CD14-positive monocyte (primary cell): ENCODE measurements around the gene MAPK7. TPM values are rescaled to one million over a fixed set of nuclear protein-coding genes. Genes with fewer than 3 reads are reported as not detected.

Experiments
- DNase-seq, 3 donors: peaks; one replicate each; pipeline ENCODE4 v3.0.0-alpha.2; 2011 to 2022
- H2AFZ ChIP-seq: 2 replicates; pipeline ENCODE4 v1.6.0; 2012; ENCODE audit warnings: mild to moderate bottlenecking, low read depth, low read length, inconsistent platforms; ENCODE audit not compliant: insufficient read depth, poor library complexity, severe bottlenecking
- H3K27ac ChIP-seq, 2 donors: 1 replicate in 1 of 2; 2 replicates in 1 of 2; pipeline ENCODE4 v1.5.1; 2012 to 2013; ENCODE audit warnings: low read length in 2 of 2, control low read depth in 1 of 2, inconsistent platforms in 1 of 2, low read depth in 1 of 2, mild to moderate bottlenecking in 1 of 2
- H3K27me3 ChIP-seq, 2 donors: one replicate each; pipeline versions ENCODE4 v1.6.0 to v1.6.1; 2011 to 2013; ENCODE audit warnings: low read length in 2 of 2; ENCODE audit not compliant: control insufficient read depth in 2 of 2, insufficient read depth in 2 of 2
- H3K36me3 ChIP-seq, 2 donors: replicated peaks in 1 of 2; 1 replicate in 1 of 2; 2 replicates in 1 of 2; pipeline versions ENCODE4 v1.5.1 to v1.6.1; 2012 to 2013; ENCODE audit warnings: low read length in 2 of 2, control low read depth in 1 of 2, inconsistent platforms in 1 of 2, mild to moderate bottlenecking in 1 of 2; ENCODE audit not compliant: insufficient read depth in 2 of 2, control insufficient read depth in 1 of 2
- H3K4me1 ChIP-seq, 2 donors: 1 replicate in 1 of 2; 2 replicates in 1 of 2; pipeline versions ENCODE4 v1.5.1 to v1.6.1; 2012 to 2013; ENCODE audit warnings: low read length in 2 of 2, control low read depth in 1 of 2, inconsistent platforms in 1 of 2, mild to moderate bottlenecking in 1 of 2, moderate library complexity in 1 of 2; ENCODE audit not compliant: insufficient read depth in 2 of 2, control insufficient read depth in 1 of 2
- H3K4me2 ChIP-seq: replicated peaks from 2 replicates; pipeline ENCODE3; 2012; ENCODE audit warnings: low read length, moderate library complexity, mild to moderate bottlenecking; ENCODE audit not compliant: poor library complexity, severe bottlenecking; ENCODE audit errors: extremely low read depth
- H3K4me3 ChIP-seq, 3 experiments: fragments of 200-600 bp in 1 of 3; sonication (generic) in 1 of 3; replicated peaks in 1 of 3; 1 replicate in 2 of 3; 2 replicates in 1 of 3; pipeline ENCODE4 v1.5.1; 2011 to 2013; ENCODE audit warnings: low read length in 3 of 3, mild to moderate bottlenecking in 3 of 3, control low read depth in 2 of 3, low read depth in 2 of 3, inconsistent platforms in 1 of 3, moderate library complexity in 1 of 3
- H3K79me2 ChIP-seq: 2 replicates; pipeline ENCODE4 v1.6.0; 2012; ENCODE audit warnings: mild to moderate bottlenecking, control low read depth, inconsistent platforms, low read length, moderate library complexity; ENCODE audit not compliant: insufficient read depth
- H3K9ac ChIP-seq: 2 replicates; pipeline ENCODE4 v1.6.0; 2017; ENCODE audit warnings: low read length, mild to moderate bottlenecking; ENCODE audit not compliant: insufficient read depth, poor library complexity, severe bottlenecking
- H3K9me3 ChIP-seq, 2 donors: replicated peaks in 1 of 2; 1 replicate in 1 of 2; 2 replicates in 1 of 2; pipeline versions ENCODE4 v1.5.1 to v1.6.1; 2012 to 2013; ENCODE audit warnings: low read length in 2 of 2, control low read depth in 1 of 2; ENCODE audit not compliant: control insufficient read depth in 1 of 2, insufficient read depth in 1 of 2
- H4K20me1 ChIP-seq: 2 replicates; pipeline ENCODE4 v1.6.0; 2012; ENCODE audit warnings: mild to moderate bottlenecking, low read length, control low read depth, moderate library complexity; ENCODE audit not compliant: insufficient read depth
- H3K27ac Mint-ChIP-seq, 7 donors: one replicate each; pipeline ENCODE4 v1.8.0; 2020; ENCODE audit warnings: mild to moderate bottlenecking in 7 of 7, mixed read lengths in 7 of 7, moderate library complexity in 6 of 7, inconsistent platforms in 2 of 7
- H3K27me3 Mint-ChIP-seq, 3 donors: one replicate each; pipeline ENCODE4 v1.8.0; 2021 to 2022; ENCODE audit warnings: low read depth in 3 of 3, mild to moderate bottlenecking in 3 of 3, mixed read lengths in 3 of 3, moderate library complexity in 3 of 3, inconsistent platforms in 1 of 3
- H3K36me3 Mint-ChIP-seq, 2 donors: one replicate each; pipeline ENCODE4 v1.8.0; 2020; ENCODE audit warnings: mixed read lengths in 2 of 2, inconsistent platforms in 1 of 2, mild to moderate bottlenecking in 1 of 2
- H3K4me1 Mint-ChIP-seq: one replicate; pipeline ENCODE4 v1.8.0; 2020; ENCODE audit warnings: mild to moderate bottlenecking, mixed read lengths
- H3K4me3 Mint-ChIP-seq, 2 donors: one replicate each; pipeline ENCODE4 v1.8.0; 2020; ENCODE audit warnings: mild to moderate bottlenecking in 2 of 2, mixed read lengths in 2 of 2, moderate library complexity in 1 of 2
- H3K9me3 Mint-ChIP-seq, 7 donors: one replicate each; pipeline ENCODE4 v1.8.0; 2020 to 2022; ENCODE audit warnings: mixed read lengths in 7 of 7, mild to moderate bottlenecking in 6 of 7, moderate library complexity in 6 of 7, inconsistent platforms in 2 of 7
- CTCF ChIP-seq: fragments of 200-600 bp; IDR thresholded peaks from one replicate; pipeline ENCODE4 v1.8.0; 2022; ENCODE audit warnings: antibody characterized with exemption, mild to moderate bottlenecking
- WGBS: methylation state at CpG from one replicate; pipeline ENCODE4 v1.1.5; 2013; ENCODE audit warnings: missing lambda C conversion rate; ENCODE audit not compliant: insufficient coverage; 5-methylcytosine and 5-hydroxymethylcytosine counted together
- intact Hi-C, 2 donors: fragments of 100-400 bp; cut with micrococcal nuclease; formaldehyde crosslinking; loops; one replicate each; pipeline versions ENCODE4 v1.15.0 to v1.15.1; 2023
- polyA plus RNA-seq, 3 donors: library from polyadenylated mRNA; depleted of rRNA in 1 of 3; unstranded in 2 of 3; stranded (reverse) in 1 of 3; fragments of 300-500 nt in 2 of 3; fragments of >200 nt in 1 of 3; fragmentation: Illumina TruSeq in 2 of 3; gene quantifications; 1 replicate in 2 of 3; 2 replicates in 1 of 3; pipeline ENCODE4 v1.2.3, GENCODE V29; 2012 to 2021

MAPK7 gene
- polyA plus RNA-seq, 3 donors = 9.3 to 130 (median 10.0) TPM

DNA sequence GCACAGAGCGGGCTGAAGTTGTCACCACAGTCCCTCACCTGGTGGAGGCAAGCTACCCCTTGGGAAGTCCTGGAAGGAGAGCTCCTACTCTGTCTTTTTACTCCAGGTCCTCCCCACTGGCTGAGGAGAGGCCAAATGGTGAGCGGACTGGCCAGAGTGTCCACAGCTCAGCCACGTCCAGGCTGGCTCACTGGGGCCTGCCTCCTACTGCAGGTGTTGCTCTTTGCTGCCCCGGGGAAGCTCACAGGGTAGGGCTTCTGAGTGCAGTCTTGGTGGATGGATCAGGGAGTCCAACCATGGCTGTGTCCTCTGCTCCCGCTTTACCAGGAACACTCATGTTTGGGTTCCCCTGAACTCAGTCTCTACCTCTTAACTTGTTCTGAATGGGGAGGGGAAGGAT is 18.4 kb upstream of the MAPK7 start:
- H3K4me1 ChIP-seq = peaks cover 10 to 13% of the 10 kb centered on the region in 2 donors
- intact Hi-C loops = loop anchor here (5.0 to 10.0 kb wide), 3 partner anchors 55 to 407 kb away; partner anchors contain the start of genes ALDH3A2 (in 2 of the 2) and RNF112 (in 1 of the 2)
- DNase-seq = no peak
- H3K9me3 Mint-ChIP-seq = no peaks in the 10 kb centered on the region
- H3K27me3 ChIP-seq = peaks cover 0 to 29% of the 10 kb centered on the region in 2 donors
- no peak overlapping the region for H3K9ac ChIP-seq
- no peak overlapping the region for H2AFZ ChIP-seq
- H3K79me2 ChIP-seq = no peaks in the 10 kb centered on the region
- H3K27me3 Mint-ChIP-seq = peaks cover 26 to 44% (median 33%) of the 10 kb centered on the region in 3 donors
- no peak overlapping the region for H3K4me3 ChIP-seq
- H3K27ac ChIP-seq = no peak overlapping the region
- H3K36me3 Mint-ChIP-seq = no peaks in the 10 kb centered on the region
- 97% methylated on average over 3 of the region's 5 CpGs for WGBS
- no peak for TF ChIP-seq CTCF
- peak overlapping the region in 1 of 2 donors; percentile 24 for H3K4me3 Mint-ChIP-seq
- H3K4me2 ChIP-seq = no peak overlapping the region
- no peak overlapping the region for H3K27ac Mint-ChIP-seq
- no peaks in the 10 kb centered on the region for H4K20me1 ChIP-seq
- no peaks in the 10 kb centered on the region for H3K36me3 ChIP-seq
- no peaks in the 10 kb centered on the region for H3K9me3 ChIP-seq
- H3K4me1 Mint-ChIP-seq = peaks cover 13% of the 10 kb centered on the region

DNA sequence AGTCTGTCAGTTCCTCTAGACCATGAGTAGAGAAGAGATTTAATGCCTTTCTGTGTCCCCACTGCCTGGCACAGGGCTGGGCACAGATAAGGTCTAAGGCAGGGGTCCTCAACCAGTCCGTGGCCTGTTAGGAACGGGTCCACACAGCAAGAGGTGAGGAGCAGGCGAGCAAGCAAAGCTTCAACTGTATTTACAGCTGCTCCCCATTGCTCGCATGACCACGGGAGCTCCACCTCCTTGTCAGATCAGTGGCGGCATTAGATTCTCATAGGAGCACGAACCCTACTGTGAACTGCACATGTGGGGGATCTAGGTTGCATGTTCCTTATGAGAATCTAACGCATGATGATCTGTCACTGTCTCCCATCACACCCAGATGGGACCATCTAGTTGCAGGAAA is 17.5 kb upstream of the MAPK7 start:
- Histone ChIP-seq H3K4me2 (no peak overlapping the region), H3K9me3 (no peaks in the 10 kb centered on the region), H3K36me3 (no peaks in the 10 kb centered on the region), H3K79me2 (no peaks in the 10 kb centered on the region), H3K27ac (no peak overlapping the region), H3K4me1 (peaks cover 10 to 13% of the 10 kb centered on the region in 2 donors), H3K4me3 (no peak overlapping the region), H3K9ac (no peak overlapping the region), H3K27me3 (peaks cover 0 to 29% of the 10 kb centered on the region in 2 donors), H4K20me1 (no peaks in the 10 kb centered on the region), H2AFZ (no peak overlapping the region)
- intact Hi-C loops = loop anchor here (5.0 to 10.0 kb wide), 3 partner anchors 54 to 407 kb away; partner anchors contain the start of genes ALDH3A2 (in 2 of the 2) and RNF112 (in 1 of the 2)
- peaks cover 26 to 48% (median 31%) of the 10 kb centered on the region in 3 donors for H3K27me3 Mint-ChIP-seq
- 93% methylated on average over 4 of the region's 8 CpGs for WGBS
- H3K9me3 Mint-ChIP-seq = no peaks in the 10 kb centered on the region
- H3K4me1 Mint-ChIP-seq = peaks cover 13% of the 10 kb centered on the region
- TF ChIP-seq CTCF = no peak
- H3K27ac Mint-ChIP-seq = no peak overlapping the region
- H3K36me3 Mint-ChIP-seq = no peaks in the 10 kb centered on the region
- DNase-seq = no peak
- H3K4me3 Mint-ChIP-seq = peak overlapping the region in 1 of 2 donors; percentile 33
